Measurements from ENCODE around the gene AATK. TPM values are rescaled to one million over a fixed set of nuclear protein-coding genes. Genes with fewer than 3 reads are reported as not detected.

The AATK gene
- total and polyA plus RNA-seq, 9 of the 15 experiments (the other 6 are each of a cell fraction or from before 2014, with no cell fraction given), result 0.11 to 0.55 (median 0.38) TPM; not detected in 5

DNA sequence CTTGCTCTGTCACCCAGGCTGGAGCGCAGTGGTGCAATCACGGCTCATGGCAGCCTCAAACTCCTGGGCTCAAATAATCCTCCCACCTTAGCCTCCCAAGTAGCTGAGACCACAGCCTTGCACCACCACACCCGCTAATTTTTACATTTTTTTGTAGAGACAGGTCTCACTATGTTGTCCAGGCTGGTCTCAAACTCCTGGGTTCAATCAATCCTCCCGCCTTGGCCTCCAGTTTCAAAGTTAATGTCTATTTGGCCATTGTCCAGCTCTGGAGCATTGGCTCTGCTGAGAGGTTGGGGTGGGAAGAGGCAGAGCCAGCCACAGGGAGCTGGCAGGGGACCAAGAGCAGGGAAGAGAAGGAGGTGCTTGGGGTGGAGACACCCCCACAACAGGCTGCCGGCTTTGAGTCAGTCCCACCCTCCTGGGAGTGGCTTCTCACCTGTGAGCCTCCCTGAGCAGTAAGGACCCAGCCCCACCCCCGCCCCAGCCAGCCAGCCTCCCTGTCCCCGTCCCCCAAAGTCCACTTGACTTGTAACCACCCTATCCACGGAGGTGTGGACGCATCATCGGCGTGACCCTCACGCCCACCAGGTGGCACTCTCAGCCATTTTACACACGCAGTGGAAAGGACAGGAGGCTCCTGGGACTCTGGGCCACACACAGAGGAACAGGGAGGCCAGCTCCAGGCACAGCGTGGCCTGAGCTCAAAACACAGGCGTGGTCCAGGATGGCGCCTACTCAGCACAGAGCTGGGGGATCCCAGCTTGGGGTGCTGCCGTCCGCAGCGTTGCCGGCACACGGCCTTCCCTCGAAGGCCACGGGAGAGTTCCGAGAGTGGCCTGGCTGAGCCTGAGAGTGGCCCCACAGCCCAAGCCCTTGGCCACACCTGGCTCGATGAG is 23.5 kb downstream of the AATK start (continued):
- TF ChIP-seq, protein P1, sequence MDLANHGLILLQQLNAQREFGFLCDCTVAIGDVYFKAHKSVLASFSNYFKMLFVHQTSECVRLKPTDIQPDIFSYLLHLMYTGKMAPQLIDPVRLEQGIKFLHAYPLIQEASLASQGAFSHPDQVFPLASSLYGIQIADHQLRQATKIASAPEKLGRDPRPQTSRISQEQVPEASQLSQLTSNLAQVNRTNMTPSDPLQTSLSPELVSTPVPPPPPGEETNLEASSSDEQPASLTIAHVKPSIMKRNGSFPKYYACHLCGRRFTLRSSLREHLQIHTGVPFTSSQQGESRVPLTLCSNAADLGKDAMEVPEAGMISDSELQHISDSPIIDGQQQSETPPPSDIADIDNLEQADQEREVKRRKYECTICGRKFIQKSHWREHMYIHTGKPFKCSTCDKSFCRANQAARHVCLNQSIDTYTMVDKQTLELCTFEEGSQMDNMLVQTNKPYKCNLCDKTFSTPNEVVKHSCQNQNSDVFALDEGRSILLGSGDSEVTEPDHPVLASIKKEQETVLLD (IDR thresholded peaks at IDR 0.05), result 0 out of 2 replicates have a peak, but pooled peaks have one; percentile 37
- peak; percentile 46; the same call in 1 of the 2 replicates for TF ChIP-seq POLR2G (IDR thresholded peaks at IDR 0.05; ENCODE audit: low read depth, low read length)
- TF ChIP-seq, protein P2, sequence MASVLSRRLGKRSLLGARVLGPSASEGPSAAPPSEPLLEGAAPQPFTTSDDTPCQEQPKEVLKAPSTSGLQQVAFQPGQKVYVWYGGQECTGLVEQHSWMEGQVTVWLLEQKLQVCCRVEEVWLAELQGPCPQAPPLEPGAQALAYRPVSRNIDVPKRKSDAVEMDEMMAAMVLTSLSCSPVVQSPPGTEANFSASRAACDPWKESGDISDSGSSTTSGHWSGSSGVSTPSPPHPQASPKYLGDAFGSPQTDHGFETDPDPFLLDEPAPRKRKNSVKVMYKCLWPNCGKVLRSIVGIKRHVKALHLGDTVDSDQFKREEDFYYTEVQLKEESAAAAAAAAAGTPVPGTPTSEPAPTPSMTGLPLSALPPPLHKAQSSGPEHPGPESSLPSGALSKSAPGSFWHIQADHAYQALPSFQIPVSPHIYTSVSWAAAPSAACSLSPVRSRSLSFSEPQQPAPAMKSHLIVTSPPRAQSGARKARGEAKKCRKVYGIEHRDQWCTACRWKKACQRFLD (CRISPR knock-in tag; IDR thresholded peaks at IDR 0.05), result no peak
- TF ChIP-seq L3MBTL2 (IDR thresholded peaks at IDR 0.05), result peak; percentile 63
- TF ChIP-seq ZC3H8 (IDR thresholded peaks at IDR 0.05), result no peak
- TF ChIP-seq CREM (IDR thresholded peaks at IDR 0.05; ENCODE audit: low read depth), result peak; percentile 75
- TF ChIP-seq CEBPB (tag; IDR thresholded peaks at IDR 0.05), result no peak
- TF ChIP-seq, protein P3, sequence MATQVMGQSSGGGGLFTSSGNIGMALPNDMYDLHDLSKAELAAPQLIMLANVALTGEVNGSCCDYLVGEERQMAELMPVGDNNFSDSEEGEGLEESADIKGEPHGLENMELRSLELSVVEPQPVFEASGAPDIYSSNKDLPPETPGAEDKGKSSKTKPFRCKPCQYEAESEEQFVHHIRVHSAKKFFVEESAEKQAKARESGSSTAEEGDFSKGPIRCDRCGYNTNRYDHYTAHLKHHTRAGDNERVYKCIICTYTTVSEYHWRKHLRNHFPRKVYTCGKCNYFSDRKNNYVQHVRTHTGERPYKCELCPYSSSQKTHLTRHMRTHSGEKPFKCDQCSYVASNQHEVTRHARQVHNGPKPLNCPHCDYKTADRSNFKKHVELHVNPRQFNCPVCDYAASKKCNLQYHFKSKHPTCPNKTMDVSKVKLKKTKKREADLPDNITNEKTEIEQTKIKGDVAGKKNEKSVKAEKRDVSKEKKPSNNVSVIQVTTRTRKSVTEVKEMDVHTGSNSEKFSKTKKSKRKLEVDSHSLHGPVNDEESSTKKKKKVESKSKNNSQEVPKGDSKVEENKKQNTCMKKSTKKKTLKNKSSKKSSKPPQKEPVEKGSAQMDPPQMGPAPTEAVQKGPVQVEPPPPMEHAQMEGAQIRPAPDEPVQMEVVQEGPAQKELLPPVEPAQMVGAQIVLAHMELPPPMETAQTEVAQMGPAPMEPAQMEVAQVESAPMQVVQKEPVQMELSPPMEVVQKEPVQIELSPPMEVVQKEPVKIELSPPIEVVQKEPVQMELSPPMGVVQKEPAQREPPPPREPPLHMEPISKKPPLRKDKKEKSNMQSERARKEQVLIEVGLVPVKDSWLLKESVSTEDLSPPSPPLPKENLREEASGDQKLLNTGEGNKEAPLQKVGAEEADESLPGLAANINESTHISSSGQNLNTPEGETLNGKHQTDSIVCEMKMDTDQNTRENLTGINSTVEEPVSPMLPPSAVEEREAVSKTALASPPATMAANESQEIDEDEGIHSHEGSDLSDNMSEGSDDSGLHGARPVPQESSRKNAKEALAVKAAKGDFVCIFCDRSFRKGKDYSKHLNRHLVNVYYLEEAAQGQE (IDR thresholded peaks at IDR 0.05; ENCODE audit: borderline replicate concordance), result peak; percentile 86
- TF ChIP-seq, protein P3 (CRISPR knock-in tag; IDR thresholded peaks at IDR 0.05; ENCODE audit: low read depth), result no peak
- TF ChIP-seq, protein P4, sequence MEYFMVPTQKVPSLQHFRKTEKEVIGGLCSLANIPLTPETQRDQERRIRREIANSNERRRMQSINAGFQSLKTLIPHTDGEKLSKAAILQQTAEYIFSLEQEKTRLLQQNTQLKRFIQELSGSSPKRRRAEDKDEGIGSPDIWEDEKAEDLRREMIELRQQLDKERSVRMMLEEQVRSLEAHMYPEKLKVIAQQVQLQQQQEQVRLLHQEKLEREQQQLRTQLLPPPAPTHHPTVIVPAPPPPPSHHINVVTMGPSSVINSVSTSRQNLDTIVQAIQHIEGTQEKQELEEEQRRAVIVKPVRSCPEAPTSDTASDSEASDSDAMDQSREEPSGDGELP (CRISPR knock-in tag; IDR thresholded peaks at IDR 0.05; ENCODE audit: borderline replicate concordance), result peak; percentile 31; the same call in 1 of the 2 replicates
- no peak for TF ChIP-seq ATF1 (CRISPR knock-in tag; IDR thresholded peaks at IDR 0.05)
- TF ChIP-seq ATF1 (tag; IDR thresholded peaks at IDR 0.05), result 0 out of 2 replicates have a peak, but pooled peaks have one; percentile 27
- TF ChIP-seq CREB1 (IDR thresholded peaks at IDR 0.05), result no peak; the same call in 1 of the 2 replicates
- TF ChIP-seq CREB1 (CRISPR knock-in tag; IDR thresholded peaks at IDR 0.05), result peak; percentile 52; the same call in 1 of the 2 replicates
- no peak for TF ChIP-seq KLF1 (tag; IDR thresholded peaks at IDR 0.05)
- peak; percentile 58; the same call in 1 of the 2 replicates for TF ChIP-seq SAFB (IDR thresholded peaks at IDR 0.05; ENCODE audit: borderline replicate concordance, low read depth, low read length)
